Measurements from ENCODE around the gene CISH.

CISH gene

DNA sequence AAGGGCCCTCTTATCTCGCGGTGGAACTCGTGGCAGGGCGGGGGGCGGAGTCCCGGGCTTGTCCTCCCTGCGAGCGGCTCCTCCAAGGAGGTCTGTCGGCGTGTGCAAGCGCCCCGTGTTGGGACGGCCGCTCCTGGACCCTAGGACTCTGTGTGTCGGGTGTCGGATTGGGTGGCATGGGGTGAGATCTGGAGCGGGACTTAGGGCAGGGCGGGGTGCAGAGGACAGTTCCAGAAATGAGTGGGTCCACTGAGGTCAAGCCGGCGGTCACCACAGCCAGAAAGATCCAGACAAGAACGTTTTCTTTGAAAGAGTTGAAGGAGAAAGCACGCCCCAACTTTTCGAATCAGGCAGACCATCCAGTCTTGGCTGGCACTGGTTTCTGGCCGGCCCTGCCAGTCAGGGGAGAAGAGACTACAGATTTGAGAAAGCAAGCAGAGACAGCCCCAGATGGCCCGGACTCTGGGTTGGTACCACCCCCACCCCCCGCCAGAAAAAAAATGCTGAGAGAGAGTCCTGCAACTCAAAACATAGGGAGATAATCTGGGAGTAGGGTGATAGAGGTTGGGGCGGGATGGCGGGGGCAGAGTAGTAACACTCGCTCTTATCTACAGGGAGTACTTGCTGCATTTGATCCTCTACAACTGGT, 784 bp upstream of the CISH start:
- no peak for DNase-seq

- no peak for DNase-seq
Measured at GRCh38 chr3:50610992-50611463, 546 bp downstream of the CISH start.

DNA sequence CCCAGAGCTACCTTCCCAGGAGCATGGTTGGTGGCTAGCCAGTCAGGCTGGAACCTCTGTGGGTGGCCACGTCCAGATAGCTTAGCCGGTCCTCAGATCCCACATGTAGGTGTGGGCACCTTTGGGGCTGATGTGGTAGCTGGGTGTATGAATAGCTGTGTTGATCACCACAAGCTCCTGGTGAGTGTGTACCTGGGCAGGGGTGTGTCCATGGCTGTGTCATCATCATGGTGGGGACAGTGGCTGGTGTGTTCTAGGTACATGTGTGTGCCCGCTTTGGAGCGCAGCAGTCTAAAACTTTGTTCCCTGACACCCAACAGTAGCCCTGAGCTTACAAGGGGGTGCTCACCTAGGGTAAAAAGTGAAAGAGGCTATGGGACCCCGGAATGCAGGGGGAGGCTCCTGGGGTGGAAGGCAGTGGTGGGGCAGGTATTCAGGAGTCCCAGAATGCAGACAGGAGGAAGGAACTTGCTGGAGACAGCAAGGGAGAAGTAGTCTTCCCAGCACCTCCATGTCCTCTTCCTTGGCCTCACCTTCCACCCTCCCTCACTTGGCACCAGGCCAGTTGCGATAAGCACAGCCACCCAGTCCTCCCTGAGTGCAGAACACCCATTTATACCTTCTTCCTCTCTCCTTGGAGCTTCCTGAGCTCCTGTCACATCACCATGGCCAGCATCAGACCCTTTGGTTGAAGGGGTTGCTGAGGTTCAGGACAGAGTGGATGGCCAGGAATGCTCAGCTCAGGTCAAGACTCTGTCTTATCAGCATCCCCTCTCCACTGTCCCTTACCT, 1.2 kb downstream of the CISH start:
- DNase-seq = no peak

DNA sequence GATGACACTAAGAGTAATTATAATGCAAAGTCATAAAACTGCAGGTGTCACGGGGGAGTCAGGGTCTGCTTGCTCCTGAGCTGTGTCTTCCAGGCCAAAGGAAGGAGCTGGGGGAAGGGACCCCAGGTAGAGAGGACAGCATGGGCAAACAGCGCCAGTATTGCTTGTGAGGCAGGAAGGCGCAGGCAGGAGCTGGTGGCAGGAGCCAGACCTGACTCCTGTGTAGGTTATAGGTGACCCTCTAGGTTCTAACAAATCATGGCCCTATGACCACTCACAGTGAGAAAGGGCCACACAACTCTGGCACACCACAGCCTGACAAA, 1.9 kb downstream of the CISH start:
- DNase-seq = no peak

- DNase-seq = no peak
Measured at GRCh38 chr3:50609071-50609762, 2.4 kb downstream of the CISH start.

DNA sequence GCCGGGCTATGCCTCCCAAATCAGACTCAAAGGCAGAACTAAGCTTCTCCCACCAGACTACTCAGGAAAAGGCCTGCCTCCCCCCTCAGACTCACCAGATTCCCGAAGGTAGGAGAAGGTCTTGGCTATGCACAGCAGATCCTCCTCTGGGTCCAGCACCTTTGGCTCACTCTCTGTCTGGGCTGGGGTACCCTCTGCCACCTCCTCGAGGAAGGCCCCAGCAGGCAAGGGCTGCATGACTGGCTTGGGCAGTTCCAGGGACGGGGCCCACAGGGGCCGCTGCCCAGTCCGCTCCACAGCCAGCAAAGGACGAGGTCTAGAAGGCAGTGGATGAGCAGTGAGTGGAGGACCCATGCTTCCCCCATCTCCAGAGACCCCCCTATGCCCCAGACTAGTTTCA, 3.3 kb downstream of the CISH start:
- DNase-seq = no peak

- DNase-seq = no peak
Measured at GRCh38 chr3:50607271-50608091, 4.1 kb downstream of the CISH start.

GRCh38 chr3:50606596-50606995, 5.0 kb downstream of the CISH start:
- no peak for DNase-seq

GRCh38 chr3:50605901-50606326, 5.7 kb downstream of the CISH start:
- no peak for DNase-seq

GRCh38 chr3:50604628-50605588, 6.7 kb downstream of the CISH start:
- no peak for DNase-seq

DNA sequence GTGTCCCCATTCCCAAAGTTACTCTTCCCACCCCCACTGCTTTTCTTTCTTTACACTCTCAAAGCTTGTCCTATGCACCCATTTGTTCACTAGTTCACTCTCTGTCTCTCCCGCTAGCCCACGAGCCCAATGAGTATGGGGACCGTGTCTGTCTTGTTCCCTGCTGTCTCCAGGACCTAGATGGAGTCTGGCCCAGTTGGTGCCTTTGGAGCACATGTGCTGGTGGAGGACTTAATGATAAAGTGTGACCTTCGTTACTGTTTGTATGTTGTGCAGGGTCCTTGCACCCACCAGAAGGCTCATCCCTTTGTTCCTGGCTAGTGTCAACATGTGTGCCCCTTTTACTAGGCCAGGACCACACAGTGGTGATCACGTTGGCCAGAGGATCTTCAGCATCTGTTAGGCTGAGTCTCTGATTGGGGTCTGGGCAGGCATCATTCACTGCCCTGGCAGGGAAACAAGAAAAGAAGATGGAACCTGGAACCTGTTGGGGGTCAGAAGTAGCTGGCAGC, 7.4 kb downstream of the CISH start:
- no peak for DNase-seq

DNA sequence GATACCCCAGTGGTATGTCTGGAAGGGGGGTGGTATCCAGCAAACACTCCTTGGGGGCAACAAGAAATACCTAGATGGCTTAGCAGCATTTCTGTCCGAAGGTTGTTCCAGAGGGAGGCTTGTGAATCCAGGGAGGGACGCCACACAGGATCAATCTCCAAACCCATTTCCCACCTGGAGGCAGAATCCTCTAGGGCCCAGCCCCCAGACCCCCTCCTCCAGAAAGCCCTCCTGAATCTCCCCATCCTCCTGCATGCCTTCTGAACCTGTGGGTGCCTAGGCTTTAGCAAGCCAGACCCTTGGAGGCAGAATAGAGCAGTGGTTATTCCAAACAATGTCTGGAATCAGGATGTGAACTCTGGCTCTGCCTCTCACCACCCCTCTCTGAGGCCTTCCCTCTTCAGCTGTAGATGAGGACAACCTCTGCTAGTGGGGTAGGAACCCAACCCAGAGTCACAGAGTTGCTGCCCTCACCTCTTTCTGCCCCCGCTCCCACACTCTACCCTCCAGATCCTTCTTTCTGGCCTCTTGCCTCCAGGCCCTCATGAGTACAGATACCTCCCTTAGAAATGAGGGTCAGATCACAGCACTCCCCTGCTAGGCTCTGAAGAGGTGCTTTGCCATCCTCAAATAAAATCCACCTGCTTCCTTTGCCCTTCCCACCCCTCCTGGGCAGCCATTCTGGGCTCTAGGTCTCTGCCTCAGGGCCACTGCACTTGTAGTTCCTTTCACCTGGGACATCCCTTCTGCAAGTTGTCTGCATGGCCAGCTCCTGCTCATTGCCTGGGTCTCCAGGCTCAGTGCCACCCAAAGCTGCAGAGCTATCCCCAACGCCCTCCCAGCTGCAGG, 8.1 kb downstream of the CISH start:
- DNase-seq = no peak

DNA sequence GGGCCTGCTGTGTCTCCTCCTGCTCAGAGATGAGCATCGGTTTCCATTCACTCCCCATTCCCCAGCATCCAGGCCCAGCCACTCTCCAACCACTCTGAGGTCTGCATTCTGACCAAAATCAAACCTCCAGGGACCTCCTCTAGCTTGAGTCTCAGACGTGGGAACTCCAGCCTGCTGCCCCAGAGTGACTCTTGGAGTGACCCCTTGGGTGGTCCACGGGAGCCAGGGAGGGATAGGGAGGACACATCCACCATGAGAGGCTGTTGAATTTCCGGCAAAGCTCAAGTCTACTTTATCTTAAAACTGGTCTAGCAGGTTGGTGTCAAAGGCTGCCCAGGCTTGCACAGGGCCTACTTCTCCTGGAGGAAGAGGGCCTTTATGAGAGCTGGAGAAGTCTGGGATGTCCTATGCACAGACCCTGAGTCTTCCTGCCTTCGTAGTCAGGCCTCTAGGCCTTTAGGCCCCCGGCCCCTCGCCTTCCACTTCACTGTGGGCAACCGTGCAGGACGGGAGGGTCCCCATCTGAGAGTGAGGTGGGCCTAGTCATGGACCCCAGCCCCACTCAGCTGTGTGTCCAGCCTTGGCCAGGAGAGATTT, 8.9 kb downstream of the CISH start:
- DNase-seq = no peak

GRCh38 chr3:50600841-50601591, 10.6 kb downstream of the CISH start:
- DNase-seq = peak; percentile 96

- no peak for DNase-seq
Measured at GRCh38 chr3:50600141-50600753, 11.3 kb downstream of the CISH start.

GRCh38 chr3:50599716-50600118, 11.9 kb downstream of the CISH start:
- DNase-seq = no peak

- DNase-seq = no peak
Measured at GRCh38 chr3:50599115-50599715, 12.4 kb downstream of the CISH start.

GRCh38 chr3:50594253-50594785, 17.3 kb downstream of the CISH start:
- no peak for DNase-seq
